H1 (cell line): ENCODE data around the gene OXSR1.

Experiments used
- ASH2L ChIP-seq: fragments of 200-600, 300-600 bp; sonication (generic); IDR thresholded peaks from one replicate; pipeline ENCODE4 v1.7.1; 2017; ENCODE audit warnings: low read length
- BRCA1 ChIP-seq: IDR thresholded peaks from 2 replicates; pipeline ENCODE4 v1.6.1; 2012; ENCODE audit warnings: low read depth, low read length, improper control_type of control experiment
- CTCF ChIP-seq, 3 experiments: IDR thresholded peaks; 1 replicate in 2 of 3; 2 replicates in 1 of 3; pipeline versions ENCODE4 v1.5.1 to v1.6.1; 2011; ENCODE audit warnings: low read length in 3 of 3, mild to moderate bottlenecking in 3 of 3, inconsistent platforms in 2 of 3, low read depth in 1 of 3, moderate library complexity in 1 of 3; ENCODE audit not compliant: insufficient read depth in 1 of 3; ENCODE audit errors: control extremely low read depth in 1 of 3
- EGR1 ChIP-seq: IDR thresholded peaks from 2 replicates; pipeline ENCODE4 v1.6.1; 2011; ENCODE audit warnings: low read depth, low read length, borderline replicate concordance
- EP300 ChIP-seq, 2 experiments: IDR thresholded peaks; 1 replicate in 1 of 2; 2 replicates in 1 of 2; pipeline ENCODE4 v1.6.1; 2011 to 2012; ENCODE audit warnings: low read depth in 2 of 2, low read length in 2 of 2, mild to moderate bottlenecking in 2 of 2, borderline replicate concordance in 1 of 2, inconsistent platforms in 1 of 2, moderate library complexity in 1 of 2
- EZH2 ChIP-seq: fragments of 200-600 bp; sonication (generic); IDR thresholded peaks from 2 replicates; pipeline ENCODE4 v1.7.1; 2012; ENCODE audit warnings: low read depth, mild to moderate bottlenecking, moderate library complexity, low read length, inconsistent platforms; ENCODE audit not compliant: severe bottlenecking
- GABPA ChIP-seq: IDR thresholded peaks from 2 replicates; pipeline ENCODE4 v1.6.1; 2011; ENCODE audit warnings: mild to moderate bottlenecking, low read length, moderate library complexity, borderline replicate concordance; ENCODE audit not compliant: insufficient read depth
- POLR2A ChIP-seq, 2 experiments: IDR thresholded peaks; 1 replicate in 1 of 2; 2 replicates in 1 of 2; pipeline ENCODE4 v1.6.1; 2011; ENCODE audit warnings: low read depth in 2 of 2, low read length in 2 of 2, mild to moderate bottlenecking in 2 of 2; ENCODE audit errors: control extremely low read depth in 1 of 2
- POLR2AphosphoS5 ChIP-seq: IDR thresholded peaks from 2 replicates; pipeline ENCODE4 v1.6.1; 2011; ENCODE audit warnings: low read depth, low read length
- TAF1 ChIP-seq: IDR thresholded peaks from 2 replicates; pipeline ENCODE4 v1.6.1; 2011; ENCODE audit warnings: mild to moderate bottlenecking, low read depth, low read length
- USF2 ChIP-seq: IDR thresholded peaks from 2 replicates; pipeline ENCODE4 v1.6.1; 2011; ENCODE audit warnings: low read length, improper control_type of control experiment
- ZNF274 ChIP-seq: IDR thresholded peaks from 2 replicates; pipeline ENCODE4 v1.7.0; 2012; ENCODE audit warnings: low read length, borderline replicate concordance; ENCODE audit errors: extremely low read depth

GRCh38 chr3:38118421-38119247 lies 46.7 kb upstream of the OXSR1 start:
- TF ChIP-seq EP300 (IDR thresholded peaks at IDR 0.05; ENCODE audit: borderline replicate concordance in 1 of 2, low read depth in 2 of 2, low read length in 2 of 2) = no peak
- no peak for TF ChIP-seq CTCF (IDR thresholded peaks at IDR 0.05; ENCODE audit: control extremely low read depth in 1 of 3, insufficient read depth in 1 of 3, low read depth in 1 of 3, low read length in 3 of 3)
- no peak for TF ChIP-seq EGR1
- TF ChIP-seq GABPA = no peak
- TF ChIP-seq POLR2AphosphoS5 = no peak
- no peak for TF ChIP-seq USF2
- no peak for TF ChIP-seq TAF1
- TF ChIP-seq BRCA1 = no peak
- TF ChIP-seq ASH2L = no peak
- no peak for TF ChIP-seq EZH2
- TF ChIP-seq ZNF274 = no peak
- no peak for TF ChIP-seq POLR2A (IDR thresholded peaks at IDR 0.05; ENCODE audit: control extremely low read depth in 1 of 2, low read depth in 2 of 2, low read length in 2 of 2)
